Urothelium cell line (cell line): ENCODE measurements around the gene POLR2I.

ENCODE experiments used
- DNase-seq: peaks from one replicate; pipeline ENCODE4 v3.0.0; 2011; ENCODE audit warnings: low spot score, mixed read lengths
- FAIRE-seq: peaks from 2 replicates; lab custom pipeline; 2011; peaks lifted over from hg19 to GRCh38; lab: Jason Lieb, UNC

Gene POLR2I

DNA sequence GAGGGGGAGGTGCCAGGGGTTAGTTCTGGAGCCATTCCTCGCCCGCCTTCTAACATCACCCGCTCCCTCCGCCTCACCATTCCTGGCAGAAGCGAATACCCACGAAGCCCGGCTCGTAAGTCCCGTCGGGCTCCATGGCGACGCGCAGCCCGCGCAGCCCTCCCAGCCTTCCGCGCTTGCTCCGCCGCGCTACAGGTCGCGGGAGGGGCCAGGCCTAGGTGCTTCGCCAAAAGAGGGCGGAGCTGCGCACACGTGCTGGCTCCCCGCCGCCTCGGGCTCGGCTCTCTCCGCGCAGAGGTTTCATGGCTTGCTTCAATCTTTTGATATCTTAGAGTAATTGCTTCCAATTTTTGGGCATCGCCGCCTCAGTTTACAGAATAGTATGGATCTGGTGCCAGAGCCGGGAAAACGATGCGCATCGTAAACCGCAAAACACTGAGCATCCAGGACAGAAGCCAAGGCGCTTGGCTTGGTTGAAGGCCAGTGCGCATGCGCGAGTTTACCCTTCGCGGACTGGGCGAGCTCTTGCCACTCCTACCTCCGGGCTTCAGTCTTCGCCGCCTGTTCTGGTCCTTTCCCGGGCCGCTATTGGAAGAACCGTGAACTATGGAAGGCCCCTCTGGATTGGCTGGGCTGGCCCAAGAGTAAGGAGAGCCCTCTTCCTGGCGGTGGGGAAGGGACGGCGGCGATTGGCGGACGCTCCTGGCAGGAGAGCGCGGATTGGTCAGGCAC, at the start of gene POLR2I:
TSS of gene POLR2I (minus strand) at position 155 of the 732 bp plus-strand sequence. CDS start at position 136, 19 bp downstream.
- FAIRE-seq: peak; percentile 91
- peak; percentile 99 for DNase-seq

DNA sequence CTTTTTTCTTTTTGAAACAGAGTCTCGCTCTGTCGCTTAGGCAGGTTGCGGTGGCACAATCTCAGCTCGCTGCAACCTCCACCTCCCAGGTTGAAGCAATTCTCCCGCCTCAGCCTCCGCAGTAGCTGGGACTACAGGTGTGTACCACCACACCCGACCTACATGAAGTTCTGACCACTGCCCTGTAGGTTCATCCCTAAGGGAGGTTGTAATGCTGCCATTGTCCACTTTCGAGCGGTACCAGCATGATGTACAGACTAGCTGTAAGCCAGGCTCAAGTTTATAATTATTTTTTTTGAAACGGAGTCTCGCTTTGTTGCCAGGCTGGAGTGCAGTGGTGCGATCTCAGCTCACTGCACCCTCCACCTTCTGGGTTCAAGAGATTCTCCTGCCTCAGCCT, 49.1 kb upstream of the POLR2I start:
- FAIRE-seq (no peak), DNase-seq (no peak)

DNA sequence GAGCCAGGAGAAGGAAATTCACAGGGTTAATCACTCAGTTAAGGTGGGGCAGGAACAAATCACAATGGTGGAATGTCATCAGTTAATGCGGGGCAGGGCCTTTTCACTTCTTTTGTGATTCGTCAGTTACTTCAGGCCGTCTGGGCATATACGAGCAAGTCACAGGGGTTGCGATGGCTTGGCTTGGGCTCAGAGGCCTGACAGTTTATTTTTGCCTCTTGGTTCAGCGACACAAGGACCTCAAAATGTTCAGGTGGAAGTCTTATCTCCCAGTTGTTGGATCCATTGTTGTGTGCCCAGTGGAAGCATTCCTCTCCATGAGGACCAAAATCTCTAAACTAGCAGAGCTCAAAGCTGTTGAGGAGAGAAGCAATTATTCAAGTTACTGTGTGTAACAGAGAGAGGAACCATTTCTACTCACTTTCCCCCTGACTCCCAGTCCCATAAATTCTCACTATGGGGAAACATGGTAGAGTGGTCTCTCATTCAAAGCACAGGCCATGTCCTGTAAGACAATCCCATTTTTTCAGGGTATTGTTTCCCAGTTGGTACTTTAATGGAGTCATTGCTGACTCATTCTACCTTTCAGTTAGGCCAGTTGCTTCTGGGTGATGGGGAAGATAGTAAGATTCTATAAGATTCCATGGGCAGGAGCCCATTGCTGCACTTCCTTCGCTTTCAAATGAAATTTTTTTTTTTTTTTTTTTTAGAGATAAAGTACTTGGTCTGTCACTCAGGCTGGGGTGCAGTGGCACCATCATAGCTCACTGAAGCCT, 46.3 kb upstream of the POLR2I start:
- FAIRE-seq (no peak), DNase-seq (no peak)

GRCh38 chr19:36153126-36153525, 38.5 kb upstream of the POLR2I start:
- no peak for FAIRE-seq
- DNase-seq: no peak

DNA sequence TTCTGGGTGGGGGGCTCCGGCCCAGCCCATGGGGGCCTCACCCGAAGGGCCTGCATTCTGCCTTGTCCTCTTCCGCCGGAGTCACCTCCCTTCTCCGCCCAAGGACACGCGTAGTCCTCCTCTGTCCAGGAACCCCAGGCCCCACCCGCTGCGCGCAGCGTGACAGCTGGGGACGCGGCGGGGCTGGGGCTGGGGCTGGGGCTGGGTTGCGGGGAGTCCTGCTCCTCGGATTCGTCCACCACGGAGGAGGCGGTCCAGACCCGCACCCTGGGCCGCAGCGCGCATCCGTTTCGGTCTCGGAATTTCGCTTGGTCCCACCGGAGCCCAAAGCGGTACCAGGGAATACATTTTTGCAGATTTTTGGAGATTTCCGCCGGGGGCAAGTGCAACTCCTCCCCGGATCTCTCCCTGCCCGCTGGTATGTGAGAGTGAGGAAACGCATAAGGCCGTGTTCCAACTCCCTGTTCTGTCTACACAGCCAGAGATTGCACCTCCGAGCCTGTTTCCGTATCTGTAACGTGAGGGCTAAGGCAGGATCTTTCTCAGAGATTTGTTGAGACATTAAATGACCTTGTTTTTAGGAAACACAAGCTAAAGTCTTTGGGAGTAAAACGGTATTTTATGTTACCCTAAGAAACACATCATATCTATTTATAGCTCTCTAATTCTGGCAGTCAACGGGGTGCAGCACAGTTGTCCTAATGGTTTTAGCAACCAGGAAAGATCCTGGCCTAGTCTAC, 37.8 kb upstream of the POLR2I start, which contains the start of gene COX7A1:
TSS of gene COX7A1 (minus strand) at position 96 of the 740 bp plus-strand sequence. CDS start at position 56, 40 bp downstream.
- DNase-seq: no peak
- no peak for FAIRE-seq

DNA sequence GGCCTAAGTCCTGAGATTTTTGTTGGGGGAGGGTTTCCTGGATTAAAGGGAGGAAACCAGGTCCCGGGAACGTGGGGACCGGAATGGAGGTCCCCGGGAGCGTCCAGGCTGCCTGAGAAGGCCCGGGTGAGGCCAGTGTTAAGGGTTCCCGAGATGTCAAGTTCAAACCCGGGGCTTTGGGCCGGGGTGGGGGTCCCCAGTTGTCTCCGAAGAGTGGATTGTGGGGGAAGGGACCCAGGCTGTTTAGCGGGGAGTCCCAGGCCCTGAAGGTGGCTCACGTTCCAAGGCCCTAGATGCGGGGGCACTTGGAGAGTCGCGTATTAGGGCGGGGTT, 37.3 kb upstream of the POLR2I start:
- DNase-seq: no peak
- FAIRE-seq: no peak

GRCh38 chr19:36151144-36152018, 36.7 kb upstream of the POLR2I start:
- no peak for DNase-seq
- FAIRE-seq: peak; percentile 63

GRCh38 chr19:36150586-36150985, 35.9 kb upstream of the POLR2I start:
- FAIRE-seq: no peak
- DNase-seq: no peak

GRCh38 chr19:36149673-36150406, 35.2 kb upstream of the POLR2I start:
- FAIRE-seq (no peak), DNase-seq (no peak)

- no peak for DNase-seq
- FAIRE-seq: no peak
Observed at GRCh38 chr19:36144624-36145023, 29.9 kb upstream of the POLR2I start.

DNA sequence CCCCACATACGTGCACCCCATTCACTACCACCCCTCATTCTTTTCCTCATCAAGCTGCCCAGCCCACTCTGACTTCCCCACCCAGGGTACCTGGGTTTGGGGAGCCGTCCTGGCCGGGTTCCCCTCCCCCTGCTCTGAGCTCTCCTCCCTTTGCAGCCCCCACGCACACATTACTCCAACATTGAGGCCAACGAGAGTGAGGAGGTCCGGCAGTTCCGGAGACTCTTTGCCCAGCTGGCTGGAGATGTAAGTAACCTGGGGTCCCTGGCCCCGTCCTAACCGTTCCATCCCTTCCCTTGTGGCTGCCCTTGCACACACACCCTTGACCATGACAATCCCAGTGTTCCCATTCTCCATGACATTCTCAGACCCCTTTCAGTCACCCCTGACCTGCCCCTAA, 27.8 kb upstream of the POLR2I start:
- DNase-seq: no peak
- no peak for FAIRE-seq

GRCh38 chr19:36142046-36142445, 27.4 kb upstream of the POLR2I start:
- FAIRE-seq (no peak), DNase-seq (no peak)

DNA sequence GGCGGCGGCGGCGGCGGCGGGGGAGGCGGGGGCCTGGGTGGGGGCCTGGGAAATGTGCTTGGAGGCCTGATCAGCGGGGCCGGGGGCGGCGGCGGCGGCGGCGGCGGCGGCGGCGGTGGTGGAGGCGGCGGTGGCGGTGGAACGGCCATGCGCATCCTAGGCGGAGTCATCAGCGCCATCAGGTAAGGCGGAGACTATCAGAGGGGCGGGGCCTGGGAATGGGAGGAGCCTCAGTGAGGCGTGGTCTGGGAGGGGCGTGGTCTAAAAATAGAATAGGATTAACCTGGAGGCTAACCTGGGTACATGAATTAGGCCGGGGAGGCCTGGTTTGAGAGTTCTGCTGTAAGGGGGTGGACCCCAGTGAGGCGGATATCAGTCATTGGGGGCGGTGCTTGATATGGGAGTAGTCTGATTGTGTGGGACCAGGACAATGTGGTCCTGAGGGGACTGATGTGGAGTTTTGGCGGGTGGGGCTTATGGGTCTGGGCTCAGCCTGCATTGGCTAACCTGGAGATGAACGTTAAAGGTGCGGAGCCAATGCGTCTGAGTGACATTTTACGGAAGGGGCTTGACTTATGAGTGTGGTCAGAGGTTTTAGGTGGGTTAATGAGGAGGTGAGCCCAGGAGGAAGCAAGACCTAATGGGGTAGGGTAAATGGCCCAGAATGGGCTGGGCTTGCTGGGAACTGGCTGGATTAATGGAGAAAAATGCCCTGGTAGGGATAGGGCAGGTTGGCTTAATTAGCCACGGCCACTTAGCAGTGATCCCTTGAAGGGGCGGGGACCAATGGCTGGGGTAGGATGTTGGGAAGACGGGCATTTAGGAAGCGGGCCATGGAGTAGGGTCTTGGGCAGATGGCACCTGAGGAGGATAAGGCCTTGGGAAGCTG, 26.6 kb upstream of the POLR2I start:
- FAIRE-seq (no peak), DNase-seq (peak; percentile 88)

- FAIRE-seq: no peak
- peak; percentile 70 for DNase-seq
Observed at GRCh38 chr19:36140304-36141038, 25.8 kb upstream of the POLR2I start.

DNA sequence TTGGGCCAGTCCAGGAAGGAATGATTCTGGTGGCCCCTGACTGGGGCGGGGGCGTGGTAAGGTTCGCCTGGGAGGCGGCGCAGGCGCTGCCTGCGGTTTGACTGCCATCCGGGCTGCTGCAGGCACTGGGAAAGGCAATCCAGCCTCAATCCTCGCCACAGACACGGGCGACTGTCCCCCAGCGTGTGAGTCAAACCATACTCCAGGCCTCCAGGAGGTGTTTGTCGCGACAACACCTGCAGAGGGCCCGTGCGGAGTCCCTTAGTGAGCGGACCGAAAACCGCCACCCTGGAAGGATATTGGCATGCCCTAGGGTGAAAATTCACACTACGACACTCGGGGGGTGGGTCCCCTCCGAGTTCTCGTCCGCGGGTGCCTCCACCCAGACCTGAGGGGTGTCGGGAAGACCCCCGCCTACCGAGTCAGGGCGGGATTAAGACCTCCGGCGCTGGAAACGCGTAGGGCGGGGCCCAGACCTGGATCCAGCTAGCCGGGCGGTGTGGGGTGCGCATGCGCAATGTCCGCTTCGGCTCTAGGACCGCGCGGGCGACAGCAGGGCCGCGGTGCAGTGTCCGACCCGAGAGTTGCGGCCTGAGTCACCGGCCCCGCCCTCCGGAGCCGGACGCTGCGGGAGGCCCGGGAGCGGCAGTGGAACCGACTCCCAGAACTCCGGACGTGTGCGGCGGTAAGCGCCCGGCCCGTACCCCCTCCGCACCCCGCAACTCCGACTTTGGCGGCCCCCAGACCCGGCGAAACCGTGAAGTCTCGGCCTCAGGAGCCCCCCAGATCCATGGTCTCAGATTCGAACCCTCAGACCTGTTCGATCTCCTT, 25.0 kb upstream of the POLR2I start, which contains the start of gene CAPNS1:
TSS of gene CAPNS1 (plus strand) at position 594 of the 831 bp plus-strand sequence. CDS start 946 bp downstream, outside the sequence.
- FAIRE-seq (peak; percentile 73), DNase-seq (peak; percentile 97)

GRCh38 chr19:36139120-36139472, 24.4 kb upstream of the POLR2I start:
- no peak for FAIRE-seq

DNA sequence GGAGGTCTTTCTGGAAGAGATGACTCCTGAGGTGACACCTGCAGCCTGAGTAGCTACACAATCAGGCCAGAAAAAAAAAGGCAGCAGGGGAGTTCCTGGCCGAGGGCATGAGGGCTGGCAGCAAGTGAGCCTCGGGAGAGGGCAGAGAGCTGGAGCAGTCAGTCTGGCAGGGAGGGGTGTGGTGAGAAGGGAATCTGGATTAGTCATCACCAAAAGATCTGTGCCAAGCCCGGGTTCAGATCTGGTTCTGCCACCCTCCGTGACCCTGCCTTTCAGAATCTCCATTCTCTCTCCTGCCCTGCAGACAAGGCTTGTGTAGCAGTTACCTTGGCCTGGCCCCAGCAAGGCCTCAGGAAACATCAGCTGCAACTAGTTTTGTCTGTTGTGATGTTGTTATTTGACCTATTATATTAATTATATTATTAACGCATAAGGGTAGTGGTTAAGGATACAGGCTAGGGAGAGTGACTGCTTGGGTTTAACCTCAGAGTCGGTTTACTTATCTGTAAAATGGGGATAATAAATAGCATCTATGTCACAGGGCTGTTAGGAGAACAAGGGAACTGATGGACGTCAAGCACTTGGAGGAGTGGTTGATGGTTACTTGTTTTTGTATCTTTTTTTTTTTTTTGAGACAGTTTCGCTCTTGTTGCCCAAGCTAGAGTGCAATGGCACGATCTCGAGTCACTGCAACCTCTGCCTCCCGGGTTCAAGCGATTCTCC, 22.4 kb upstream of the POLR2I start:
- DNase-seq (peak; percentile 85), FAIRE-seq (no peak)

More at GRCh38 chr19:36139120-36139472, 24.4 kb upstream of the POLR2I start:
- no peak for DNase-seq
